ENCODE measurements around the gene CD151.

Gene CD151

GRCh38 chr11:801097-801780, 31.5 kb upstream of the CD151 start:
- Histone ChIP-seq H3K27ac (ENCODE audit: low read depth, low read length) (no peak overlapping the region), H3K4ac (ENCODE audit: low read depth, low read length) (no peak overlapping the region), H4K8ac (ENCODE audit: low read depth, low read length) (no peak overlapping the region), H2BK15ac (replicated peaks; ENCODE audit: low read depth) (no peak overlapping the region), H3K36me3 (ENCODE audit: control insufficient read depth, insufficient read depth, low read length) (no peaks in the 10 kb centered on the region), H3K18ac (ENCODE audit: low read length) (no peak overlapping the region), H3K4me1 (ENCODE audit: control insufficient read depth, low read depth, low read length) (peaks cover 4% of the 10 kb centered on the region), H4K5ac (ENCODE audit: low read length) (no peak overlapping the region), H2AK5ac (ENCODE audit: low read length) (no peak overlapping the region), H3K4me2 (ENCODE audit: low read length) (no peak overlapping the region), H3K4me3 (ENCODE audit: low read length) (no peak overlapping the region), H3K79me2 (ENCODE audit: control insufficient read depth, insufficient read depth, low read length) (peaks cover 3% of the 10 kb centered on the region), H2BK120ac (ENCODE audit: low read depth, low read length) (no peak overlapping the region), H3K56ac (ENCODE audit: low read length) (no peak overlapping the region), H2BK5ac (ENCODE audit: low read length) (no peak overlapping the region), H3K27me3 (ENCODE audit: insufficient read depth, low read length, poor library complexity) (no peaks in the 10 kb centered on the region), H3K79me1 (ENCODE audit: low read length) (peaks cover 4% of the 10 kb centered on the region), H3K23ac (ENCODE audit: low read length) (no peak overlapping the region), H3K9ac (ENCODE audit: low read length) (no peak overlapping the region)
- no CpG with 5 or more reads among the region's 20 CpGs for WGBS (ENCODE audit: extremely low coverage, insufficient coverage, low lambda C conversion rate)
- DNase-seq, result no peak

GRCh38 chr11:802018-802617, 30.6 kb upstream of the CD151 start:
- no CpG with 5 or more reads among the region's 21 CpGs for WGBS (ENCODE audit: extremely low coverage, insufficient coverage, low lambda C conversion rate)
- Histone ChIP-seq H3K4ac (ENCODE audit: low read depth, low read length) (no peak overlapping the region), H3K36me3 (ENCODE audit: control insufficient read depth, insufficient read depth, low read length) (no peaks in the 10 kb centered on the region), H3K79me2 (ENCODE audit: control insufficient read depth, insufficient read depth, low read length) (no peaks in the 10 kb centered on the region), H3K27me3 (ENCODE audit: insufficient read depth, low read length, poor library complexity) (no peaks in the 10 kb centered on the region), H3K9ac (ENCODE audit: low read length) (no peak overlapping the region), H3K79me1 (ENCODE audit: low read length) (no peaks in the 10 kb centered on the region), H3K27ac (ENCODE audit: low read depth, low read length) (no peak overlapping the region), H3K23ac (ENCODE audit: low read length) (no peak overlapping the region), H3K4me1 (ENCODE audit: control insufficient read depth, low read depth, low read length) (peaks cover 4% of the 10 kb centered on the region), H2BK15ac (replicated peaks; ENCODE audit: low read depth) (no peak overlapping the region), H3K56ac (ENCODE audit: low read length) (no peak overlapping the region), H2AK5ac (ENCODE audit: low read length) (no peak overlapping the region), H3K18ac (ENCODE audit: low read length) (no peak overlapping the region), H4K8ac (ENCODE audit: low read depth, low read length) (no peak overlapping the region), H4K5ac (ENCODE audit: low read length) (no peak overlapping the region), H2BK5ac (ENCODE audit: low read length) (no peak overlapping the region), H3K4me3 (ENCODE audit: low read length) (no peak overlapping the region), H3K4me2 (ENCODE audit: low read length) (no peak overlapping the region), H2BK120ac (ENCODE audit: low read depth, low read length) (no peak overlapping the region)
- no peak for DNase-seq

DNA sequence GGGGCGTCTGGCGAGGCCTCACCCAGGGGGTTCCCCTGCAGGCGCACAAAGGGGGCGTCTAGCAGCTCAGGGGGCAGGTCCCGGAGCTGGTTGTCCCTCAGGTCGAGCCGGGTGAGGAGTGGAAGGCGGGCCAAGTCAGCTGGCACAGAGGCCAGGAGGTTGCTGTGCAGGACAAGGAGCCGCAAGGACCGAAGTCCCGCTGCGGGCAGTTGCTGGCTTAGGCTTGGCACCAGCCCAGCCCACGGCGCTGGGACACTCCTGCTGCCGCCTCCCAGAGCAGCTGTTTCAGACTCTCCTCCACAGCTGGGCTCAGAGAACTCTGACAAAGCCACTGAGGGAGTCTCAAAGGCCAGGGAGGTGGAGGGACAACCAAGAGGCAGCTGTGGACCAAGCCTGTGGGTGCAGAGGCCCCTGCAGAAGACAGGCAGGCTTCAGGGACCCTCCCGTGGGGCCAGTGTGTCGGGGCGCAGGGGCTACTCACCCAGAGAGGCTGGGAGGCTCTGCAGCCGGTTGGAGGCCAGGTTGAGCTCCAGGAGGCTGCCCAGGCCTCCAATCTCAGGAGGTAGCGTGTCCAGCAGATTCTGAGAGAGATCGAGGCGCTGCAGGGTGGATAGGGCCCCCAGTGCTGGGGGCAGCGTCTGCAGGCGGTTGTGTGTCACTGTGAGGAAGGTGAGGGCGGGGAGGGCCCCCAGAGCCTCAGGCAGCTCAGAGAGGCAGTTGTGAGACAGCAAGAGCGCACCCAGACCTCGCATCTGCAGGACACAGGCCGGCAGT, 29.9 kb upstream of the CD151 start:
- Histone ChIP-seq H3K56ac (ENCODE audit: low read length) (no peak overlapping the region), H3K79me2 (ENCODE audit: control insufficient read depth, insufficient read depth, low read length) (no peaks in the 10 kb centered on the region), H4K8ac (ENCODE audit: low read depth, low read length) (no peak overlapping the region), H3K27ac (ENCODE audit: low read depth, low read length) (no peak overlapping the region), H3K9ac (ENCODE audit: low read length) (no peak overlapping the region), H3K4me3 (ENCODE audit: low read length) (no peak overlapping the region), H2BK15ac (replicated peaks; ENCODE audit: low read depth) (no peak overlapping the region), H3K4ac (ENCODE audit: low read depth, low read length) (no peak overlapping the region), H2BK120ac (ENCODE audit: low read depth, low read length) (no peak overlapping the region), H3K23ac (ENCODE audit: low read length) (no peak overlapping the region), H3K27me3 (ENCODE audit: insufficient read depth, low read length, poor library complexity) (no peaks in the 10 kb centered on the region), H3K4me1 (ENCODE audit: control insufficient read depth, low read depth, low read length) (peaks cover 4% of the 10 kb centered on the region), H4K5ac (ENCODE audit: low read length) (no peak overlapping the region), H2AK5ac (ENCODE audit: low read length) (no peak overlapping the region), H3K79me1 (ENCODE audit: low read length) (no peaks in the 10 kb centered on the region), H2BK5ac (ENCODE audit: low read length) (no peak overlapping the region), H3K4me2 (ENCODE audit: low read length) (no peak overlapping the region), H3K36me3 (ENCODE audit: control insufficient read depth, insufficient read depth, low read length) (no peaks in the 10 kb centered on the region), H3K18ac (ENCODE audit: low read length) (no peak overlapping the region)
- no peak for DNase-seq
- WGBS (ENCODE audit: extremely low coverage, insufficient coverage, low lambda C conversion rate), result no CpG with 5 or more reads among the region's 28 CpGs

- H3K79me1 ChIP-seq (ENCODE audit: low read length), result no peaks in the 10 kb centered on the region
- no peak overlapping the region for H3K27ac ChIP-seq (ENCODE audit: low read depth, low read length)
- H3K79me2 ChIP-seq (ENCODE audit: control insufficient read depth, insufficient read depth, low read length), result peaks cover under 1% of the 10 kb centered on the region
- H2BK120ac ChIP-seq (ENCODE audit: low read depth, low read length), result no peak overlapping the region
- H3K36me3 ChIP-seq (ENCODE audit: control insufficient read depth, insufficient read depth, low read length), result no peaks in the 10 kb centered on the region
- no peak for DNase-seq
- H4K5ac ChIP-seq (ENCODE audit: low read length), result no peak overlapping the region
- H3K18ac ChIP-seq (ENCODE audit: low read length), result no peak overlapping the region
- H2AK5ac ChIP-seq (ENCODE audit: low read length), result no peak overlapping the region
- H3K56ac ChIP-seq (ENCODE audit: low read length), result no peak overlapping the region
- no peak overlapping the region for H3K9ac ChIP-seq (ENCODE audit: low read length)
- H3K27me3 ChIP-seq (ENCODE audit: insufficient read depth, low read length, poor library complexity), result no peaks in the 10 kb centered on the region
- H3K4me1 ChIP-seq (ENCODE audit: control insufficient read depth, low read depth, low read length), result peaks cover 4% of the 10 kb centered on the region
- no peak overlapping the region for H3K4ac ChIP-seq (ENCODE audit: low read depth, low read length)
- no peak overlapping the region for H4K8ac ChIP-seq (ENCODE audit: low read depth, low read length)
- WGBS (ENCODE audit: extremely low coverage, insufficient coverage, low lambda C conversion rate), result no CpG with 5 or more reads among the region's 8 CpGs
- H3K4me3 ChIP-seq (ENCODE audit: low read length), result no peak overlapping the region
- no peak overlapping the region for H2BK5ac ChIP-seq (ENCODE audit: low read length)
- no peak overlapping the region for H2BK15ac ChIP-seq (replicated peaks; ENCODE audit: low read depth)
- no peak overlapping the region for H3K4me2 ChIP-seq (ENCODE audit: low read length)
- no peak overlapping the region for H3K23ac ChIP-seq (ENCODE audit: low read length)
Measured at GRCh38 chr11:803467-803742, 29.3 kb upstream of the CD151 start.

DNA sequence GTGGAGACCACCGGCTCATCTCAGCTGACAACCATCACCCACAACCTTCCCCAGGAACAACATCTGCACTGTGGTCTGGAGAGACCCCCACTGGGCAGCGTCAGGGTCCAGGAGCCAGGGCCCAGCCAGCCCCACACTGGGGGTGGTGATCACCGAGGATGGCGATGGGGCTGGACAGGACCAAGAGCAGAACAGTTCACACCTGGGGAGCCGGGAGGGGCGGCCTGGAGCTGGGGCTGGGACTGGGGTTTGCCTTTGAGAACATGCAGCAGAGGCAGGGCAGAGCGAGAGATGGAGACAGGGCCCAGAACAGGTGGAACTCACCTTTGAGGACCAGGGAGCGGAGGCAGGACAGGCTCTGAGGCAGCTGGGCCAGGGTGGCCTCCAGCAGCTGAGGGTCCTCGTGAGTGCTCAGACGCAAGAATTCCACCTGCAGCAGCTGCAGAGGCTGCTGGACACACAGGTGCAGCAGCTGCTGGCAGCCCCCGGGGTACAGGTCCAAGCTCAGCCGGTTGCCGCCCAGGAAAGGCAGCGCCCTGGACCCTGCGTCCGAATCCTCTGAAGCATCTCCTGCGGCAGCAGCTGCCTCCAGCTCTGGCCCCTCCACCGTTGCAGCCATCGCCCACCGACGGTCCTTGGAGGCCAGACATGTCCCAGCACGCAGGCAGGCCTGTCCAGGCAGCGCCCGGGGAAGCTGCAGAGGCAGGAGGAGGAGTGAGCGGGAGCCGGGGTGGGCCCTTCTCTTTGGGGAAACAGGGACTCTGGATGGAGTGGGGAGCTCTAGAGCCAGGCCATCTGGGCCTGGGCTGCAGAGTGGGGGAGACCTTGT, 28.8 kb upstream of the CD151 start:
- no CpG with 5 or more reads among the region's 26 CpGs for WGBS (ENCODE audit: extremely low coverage, insufficient coverage, low lambda C conversion rate)
- H3K27me3 ChIP-seq (ENCODE audit: insufficient read depth, low read length, poor library complexity), result no peaks in the 10 kb centered on the region
- no peak overlapping the region for H4K8ac ChIP-seq (ENCODE audit: low read depth, low read length)
- H3K79me1 ChIP-seq (ENCODE audit: low read length), result peaks cover 2% of the 10 kb centered on the region
- no peaks in the 10 kb centered on the region for H3K36me3 ChIP-seq (ENCODE audit: control insufficient read depth, insufficient read depth, low read length)
- peak overlapping the region; percentile 73 for H3K18ac ChIP-seq (ENCODE audit: low read length)
- peak overlapping the region; percentile 88 for H3K56ac ChIP-seq (ENCODE audit: low read length)
- no peak for DNase-seq
- H2BK120ac ChIP-seq (ENCODE audit: low read depth, low read length), result peak overlapping the region; percentile 9
- H3K23ac ChIP-seq (ENCODE audit: low read length), result peak overlapping the region; percentile 89
- no peak overlapping the region for H4K5ac ChIP-seq (ENCODE audit: low read length)
- peaks cover 6% of the 10 kb centered on the region for H3K79me2 ChIP-seq (ENCODE audit: control insufficient read depth, insufficient read depth, low read length)
- H3K4me3 ChIP-seq (ENCODE audit: low read length), result no peak overlapping the region
- H2BK5ac ChIP-seq (ENCODE audit: low read length), result no peak overlapping the region
- H3K4me2 ChIP-seq (ENCODE audit: low read length), result peak overlapping the region; percentile 91
- no peak overlapping the region for H2AK5ac ChIP-seq (ENCODE audit: low read length)
- no peak overlapping the region for H2BK15ac ChIP-seq (replicated peaks; ENCODE audit: low read depth)
- H3K4me1 ChIP-seq (ENCODE audit: control insufficient read depth, low read depth, low read length), result peaks cover 4% of the 10 kb centered on the region
- peak overlapping the region; percentile 81 for H3K4ac ChIP-seq (ENCODE audit: low read depth, low read length)
- H3K27ac ChIP-seq (ENCODE audit: low read depth, low read length), result no peak overlapping the region
- peak overlapping the region; percentile 91 for H3K9ac ChIP-seq (ENCODE audit: low read length)

Data from mesendoderm (in vitro differentiated cells).